ENCODE measurements around the gene HIRA. TPM values are rescaled to one million over a fixed set of nuclear protein-coding genes. Genes with fewer than 3 reads are reported as not detected.

The HIRA gene
- total RNA-seq, 1 donor from 2014 or later = 36.2 TPM

GRCh38 chr22:19407649-19408606 lies 23.6 kb downstream of the HIRA start:
- peaks cover 50 to 56% of the 10 kb centered on the region in 2 donors for H3K36me3 ChIP-seq
- TF ChIP-seq CTCF (IDR thresholded peaks at IDR 0.05) = no peak
- no peak overlapping the region for H3K4me3 ChIP-seq
- H3K27me3 ChIP-seq = no peaks in the 10 kb centered on the region
- no peaks in the 10 kb centered on the region for H3K4me1 ChIP-seq
- no peak for DNase-seq (ENCODE audit: low spot score in 2 of 2)
- no peak overlapping the region for H3K27ac ChIP-seq
- no peaks in the 10 kb centered on the region for H3K9me3 ChIP-seq
- intact Hi-C loops (cut with DNase I) = no loop called here

- DNase-seq (ENCODE audit: low spot score in 2 of 2) = no peak
- Histone ChIP-seq H3K9me3 (no peaks in the 10 kb centered on the region), H3K4me3 (no peak overlapping the region), H3K36me3 (peaks cover 50 to 56% of the 10 kb centered on the region in 2 donors), H3K27me3 (no peaks in the 10 kb centered on the region), H3K27ac (no peak overlapping the region), H3K4me1 (no peaks in the 10 kb centered on the region)
- TF ChIP-seq CTCF (IDR thresholded peaks at IDR 0.05) = no peak
- intact Hi-C loops (cut with DNase I) = no loop called here
These were observed 24.7 kb downstream of the HIRA start for GRCh38 chr22:19406846-19407245.

- Histone ChIP-seq H3K36me3 (peaks cover 55 to 57% of the 10 kb centered on the region in 2 donors), H3K4me3 (no peak overlapping the region), H3K27me3 (no peaks in the 10 kb centered on the region), H3K27ac (no peak overlapping the region), H3K4me1 (no peaks in the 10 kb centered on the region), H3K9me3 (no peaks in the 10 kb centered on the region)
- TF ChIP-seq CTCF (IDR thresholded peaks at IDR 0.05) = no peak
- intact Hi-C loops (cut with DNase I) = no loop called here
- DNase-seq (ENCODE audit: low spot score in 2 of 2) = no peak
These were observed 25.2 kb downstream of the HIRA start for GRCh38 chr22:19406281-19406811.

GRCh38 chr22:19405652-19406051 lies 25.9 kb downstream of the HIRA start:
- no peaks in the 10 kb centered on the region for H3K27me3 ChIP-seq
- H3K4me1 ChIP-seq = no peaks in the 10 kb centered on the region
- no peak for TF ChIP-seq CTCF (IDR thresholded peaks at IDR 0.05)
- no peak overlapping the region for H3K4me3 ChIP-seq
- intact Hi-C loops (cut with DNase I) = no loop called here
- H3K9me3 ChIP-seq = no peaks in the 10 kb centered on the region
- no peak overlapping the region for H3K27ac ChIP-seq
- no peak for DNase-seq (ENCODE audit: low spot score in 2 of 2)
- peaks cover 57 to 64% of the 10 kb centered on the region in 2 donors for H3K36me3 ChIP-seq

- H3K9me3 ChIP-seq = no peaks in the 10 kb centered on the region
- no peak for TF ChIP-seq CTCF (IDR thresholded peaks at IDR 0.05)
- peaks cover 56 to 65% of the 10 kb centered on the region in 2 donors for H3K36me3 ChIP-seq
- intact Hi-C loops (cut with DNase I) = no loop called here
- H3K4me3 ChIP-seq = no peak overlapping the region
- H3K4me1 ChIP-seq = no peaks in the 10 kb centered on the region
- no peaks in the 10 kb centered on the region for H3K27me3 ChIP-seq
- no peak for DNase-seq (ENCODE audit: low spot score in 2 of 2)
- no peak overlapping the region for H3K27ac ChIP-seq
These were observed 26.4 kb downstream of the HIRA start for GRCh38 chr22:19405133-19405532.

All from ascending aorta (tissue), 2 donors.